Esophagus muscularis mucosa (tissue), 3 donors: ENCODE results near the gene SPRED2.

Source experiments
- POLR2A ChIP-seq: fragments of 450-650 bp; IDR thresholded peaks from one replicate; pipeline ENCODE4 v1.6.1; 2017; ENCODE audit warnings: antibody characterized with exemption, moderate library complexity, mild to moderate bottlenecking, low read depth
- TF ChIP-seq, protein P1 (sequence below), 3 experiments: fragments of 200-600 bp in 2 of 3; fragments of 450-650 bp in 1 of 3; sonication (generic) in 2 of 3; IDR thresholded peaks; one replicate each; pipeline ENCODE4 v1.5.1; 2017 to 2019; ENCODE audit warnings: antibody characterized with exemption in 3 of 3, mild to moderate bottlenecking in 2 of 3, moderate library complexity in 1 of 3

GRCh38 chr2:65476778-65477177 is 44.4 kb upstream of the SPRED2 start:
- TF ChIP-seq, protein P1, sequence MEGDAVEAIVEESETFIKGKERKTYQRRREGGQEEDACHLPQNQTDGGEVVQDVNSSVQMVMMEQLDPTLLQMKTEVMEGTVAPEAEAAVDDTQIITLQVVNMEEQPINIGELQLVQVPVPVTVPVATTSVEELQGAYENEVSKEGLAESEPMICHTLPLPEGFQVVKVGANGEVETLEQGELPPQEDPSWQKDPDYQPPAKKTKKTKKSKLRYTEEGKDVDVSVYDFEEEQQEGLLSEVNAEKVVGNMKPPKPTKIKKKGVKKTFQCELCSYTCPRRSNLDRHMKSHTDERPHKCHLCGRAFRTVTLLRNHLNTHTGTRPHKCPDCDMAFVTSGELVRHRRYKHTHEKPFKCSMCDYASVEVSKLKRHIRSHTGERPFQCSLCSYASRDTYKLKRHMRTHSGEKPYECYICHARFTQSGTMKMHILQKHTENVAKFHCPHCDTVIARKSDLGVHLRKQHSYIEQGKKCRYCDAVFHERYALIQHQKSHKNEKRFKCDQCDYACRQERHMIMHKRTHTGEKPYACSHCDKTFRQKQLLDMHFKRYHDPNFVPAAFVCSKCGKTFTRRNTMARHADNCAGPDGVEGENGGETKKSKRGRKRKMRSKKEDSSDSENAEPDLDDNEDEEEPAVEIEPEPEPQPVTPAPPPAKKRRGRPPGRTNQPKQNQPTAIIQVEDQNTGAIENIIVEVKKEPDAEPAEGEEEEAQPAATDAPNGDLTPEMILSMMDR (IDR thresholded peaks at IDR 0.05), result no peak
- no peak for TF ChIP-seq POLR2A
